ENCODE results near the gene PDE4A. TPM values are rescaled to one million over a fixed set of nuclear protein-coding genes. Genes with fewer than 3 reads are reported as not detected.

The PDE4A gene
- total RNA-seq, 4 donors from 2014 or later: 3.3 to 7.2 (median 5.1) TPM

DNA sequence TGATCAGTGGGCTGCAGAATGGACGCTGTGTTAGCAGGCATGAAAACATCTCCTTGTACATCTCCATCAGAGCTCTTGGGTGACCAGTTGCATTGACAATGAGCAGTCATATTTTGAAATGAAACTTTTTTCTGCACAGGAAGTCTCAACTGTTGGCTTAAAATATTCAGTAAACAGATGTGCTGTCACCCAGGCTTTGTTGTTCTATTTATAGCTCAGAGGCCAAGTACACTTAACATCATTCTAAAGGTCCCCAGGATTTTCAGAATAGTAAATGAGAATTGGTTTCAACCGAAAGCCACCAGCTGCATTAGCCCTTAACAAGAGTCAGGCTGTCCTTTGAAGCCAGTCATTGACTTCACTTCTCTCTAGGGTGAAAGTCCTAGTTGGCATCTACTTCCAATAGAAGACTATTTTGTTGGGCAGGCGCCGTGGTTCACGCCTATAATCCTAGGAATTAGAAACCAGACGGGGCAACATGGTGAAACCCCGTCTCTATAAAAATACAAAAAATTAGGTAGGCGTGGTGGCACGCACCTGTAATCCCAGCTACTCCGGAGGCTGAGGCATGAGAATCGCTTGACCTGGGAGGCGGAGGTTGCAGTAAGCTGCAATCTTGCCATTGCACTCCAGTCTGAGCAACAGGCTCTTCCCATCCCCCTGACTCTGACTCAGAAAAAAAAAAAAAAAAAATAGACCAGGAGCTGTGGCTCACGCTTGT, 7.9 kb upstream of the PDE4A start:
- Histone ChIP-seq H3K27me3 (peaks cover 0 to under 1% of the 10 kb centered on the region in 2 donors), H3K4me1 (peaks cover 0 to 35% (median 23%) of the 10 kb centered on the region in 4 donors), H3K27ac (peak overlapping the region; percentile 52 to 76 (median 74)), H3K36me3 (no peaks in the 10 kb centered on the region), H3K9me3 (no peaks in the 10 kb centered on the region), H3K4me3 (no peak overlapping the region)
- no peak for DNase-seq
- no peak for TF ChIP-seq POLR2A (IDR thresholded peaks at IDR 0.05)
- TF ChIP-seq, protein P1, sequence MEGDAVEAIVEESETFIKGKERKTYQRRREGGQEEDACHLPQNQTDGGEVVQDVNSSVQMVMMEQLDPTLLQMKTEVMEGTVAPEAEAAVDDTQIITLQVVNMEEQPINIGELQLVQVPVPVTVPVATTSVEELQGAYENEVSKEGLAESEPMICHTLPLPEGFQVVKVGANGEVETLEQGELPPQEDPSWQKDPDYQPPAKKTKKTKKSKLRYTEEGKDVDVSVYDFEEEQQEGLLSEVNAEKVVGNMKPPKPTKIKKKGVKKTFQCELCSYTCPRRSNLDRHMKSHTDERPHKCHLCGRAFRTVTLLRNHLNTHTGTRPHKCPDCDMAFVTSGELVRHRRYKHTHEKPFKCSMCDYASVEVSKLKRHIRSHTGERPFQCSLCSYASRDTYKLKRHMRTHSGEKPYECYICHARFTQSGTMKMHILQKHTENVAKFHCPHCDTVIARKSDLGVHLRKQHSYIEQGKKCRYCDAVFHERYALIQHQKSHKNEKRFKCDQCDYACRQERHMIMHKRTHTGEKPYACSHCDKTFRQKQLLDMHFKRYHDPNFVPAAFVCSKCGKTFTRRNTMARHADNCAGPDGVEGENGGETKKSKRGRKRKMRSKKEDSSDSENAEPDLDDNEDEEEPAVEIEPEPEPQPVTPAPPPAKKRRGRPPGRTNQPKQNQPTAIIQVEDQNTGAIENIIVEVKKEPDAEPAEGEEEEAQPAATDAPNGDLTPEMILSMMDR (IDR thresholded peaks at IDR 0.05): no peak

DNA sequence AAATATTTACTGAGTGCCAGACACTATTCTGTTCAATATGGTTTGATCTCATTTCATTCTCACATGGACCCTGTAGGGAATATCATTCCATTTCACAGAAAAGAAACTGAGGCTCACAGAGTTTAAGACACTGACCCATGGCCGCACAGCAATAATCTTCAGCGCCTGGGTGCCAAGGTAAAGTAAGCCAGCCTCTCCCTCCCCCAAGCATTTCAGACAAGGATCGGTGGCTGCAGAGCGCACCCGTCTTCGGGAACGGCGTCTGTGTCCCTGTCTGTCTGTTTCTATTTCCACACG, 4.3 kb upstream of the PDE4A start:
- H3K36me3 ChIP-seq: no peaks in the 10 kb centered on the region
- DNase-seq: no peak
- peak overlapping the region; percentile 37 to 55 (median 53) for H3K4me3 ChIP-seq
- H3K9me3 ChIP-seq: no peaks in the 10 kb centered on the region
- H3K4me1 ChIP-seq: peaks cover 0 to 42% (median 39%) of the 10 kb centered on the region in 4 donors
- no peak for TF ChIP-seq POLR2A (IDR thresholded peaks at IDR 0.05)
- TF ChIP-seq, protein P1 (IDR thresholded peaks at IDR 0.05): no peak
- H3K27ac ChIP-seq: peak overlapping the region in 3 of 4 donors; percentile 32 to 64 (median 36)
- H3K27me3 ChIP-seq: peaks cover 0 to 36% of the 10 kb centered on the region in 2 donors

DNA sequence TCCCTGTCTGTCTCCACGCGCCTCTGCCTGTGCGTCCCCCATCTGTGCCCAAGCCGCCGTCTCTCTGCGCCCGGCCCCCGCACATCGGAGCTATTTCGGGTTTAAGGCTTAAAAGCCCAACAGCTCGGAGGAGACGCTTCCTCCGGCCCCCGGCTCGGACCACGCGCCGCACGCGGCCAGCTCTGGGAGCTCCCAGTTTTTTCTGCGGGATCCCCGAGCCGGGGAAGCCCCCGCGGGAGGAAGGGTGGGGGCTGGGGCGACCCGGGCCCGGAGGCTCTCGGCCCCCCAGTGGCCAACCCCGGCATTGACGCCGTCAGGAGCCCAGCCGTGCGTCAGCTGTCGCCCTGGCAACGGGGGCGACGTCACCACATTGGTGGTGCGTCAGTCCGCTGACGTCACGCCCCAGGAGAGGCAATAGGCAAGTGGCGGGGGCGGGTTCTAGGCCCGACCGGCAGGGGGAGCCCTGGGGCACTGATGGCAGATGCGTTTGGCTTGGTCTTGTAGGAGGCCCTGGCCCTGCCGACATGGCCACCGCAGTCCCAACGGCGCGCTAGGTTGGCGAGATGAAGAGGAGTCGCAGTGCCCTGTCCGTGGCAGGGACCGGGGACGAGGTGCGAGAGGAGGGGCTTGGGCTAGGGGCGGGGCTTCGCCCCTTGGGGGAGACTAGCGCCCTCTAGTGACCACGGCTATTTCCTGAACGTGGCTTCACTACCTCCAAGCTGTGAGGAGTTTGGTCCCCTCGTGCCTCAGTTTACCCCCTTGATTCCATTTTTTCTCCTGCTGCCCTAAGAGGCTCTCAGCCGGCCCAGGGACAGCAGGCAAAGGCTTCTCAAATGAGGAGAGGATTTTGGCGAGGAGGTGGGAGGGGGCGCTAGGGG, 3.7 kb upstream of the PDE4A start:
- Histone ChIP-seq H3K27ac (peak overlapping the region in 3 of 4 donors; percentile 32 to 64 (median 36)), H3K4me1 (peaks cover 0 to 45% (median 41%) of the 10 kb centered on the region in 4 donors), H3K27me3 (peaks cover 0 to 42% of the 10 kb centered on the region in 2 donors), H3K4me3 (peak overlapping the region; percentile 37 to 55 (median 53)), H3K9me3 (no peaks in the 10 kb centered on the region), H3K36me3 (no peaks in the 10 kb centered on the region)
- peak; percentile 80 to 92 (median 88) for DNase-seq
- TF ChIP-seq POLR2A (IDR thresholded peaks at IDR 0.05): no peak
- TF ChIP-seq, protein P1 (IDR thresholded peaks at IDR 0.05): peak; percentile 68 to 92 (median 76)

DNA sequence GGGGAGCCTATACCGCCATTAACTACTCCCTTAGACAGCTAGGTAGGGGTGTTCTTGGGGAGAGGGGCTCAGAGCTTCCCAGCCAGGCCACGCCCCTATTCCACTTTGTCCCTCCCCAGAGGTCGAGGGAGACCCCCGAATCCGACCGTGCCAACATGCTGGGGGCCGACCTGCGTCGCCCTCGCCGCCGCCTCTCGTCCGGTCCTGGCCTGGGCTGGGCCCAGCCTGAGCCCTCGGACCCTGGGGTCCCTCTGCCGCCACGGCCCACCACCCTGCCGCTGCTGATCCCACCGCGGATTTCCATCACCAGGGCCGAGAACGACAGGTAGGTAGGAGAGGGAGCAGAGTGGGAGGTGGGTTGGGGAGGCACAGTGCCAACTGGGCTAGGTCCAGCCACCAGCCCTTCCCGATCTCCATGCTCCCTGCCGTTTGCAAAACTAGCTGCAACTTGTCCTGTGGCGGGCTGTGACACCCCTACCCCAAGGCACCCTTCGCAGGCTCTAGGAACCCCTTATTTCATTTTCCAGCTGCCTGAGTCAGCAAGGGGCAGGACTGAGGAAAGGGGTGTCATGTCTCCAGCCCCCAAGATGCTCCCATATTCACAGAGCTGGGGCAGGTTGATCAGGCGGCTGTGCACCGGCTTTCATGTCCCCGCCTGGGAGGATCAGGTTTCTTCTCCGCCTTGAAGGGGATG, 2.6 kb upstream of the PDE4A start:
- H3K27me3 ChIP-seq: peaks cover 0 to 51% of the 10 kb centered on the region in 2 donors
- no peak overlapping the region for H3K4me3 ChIP-seq

DNA sequence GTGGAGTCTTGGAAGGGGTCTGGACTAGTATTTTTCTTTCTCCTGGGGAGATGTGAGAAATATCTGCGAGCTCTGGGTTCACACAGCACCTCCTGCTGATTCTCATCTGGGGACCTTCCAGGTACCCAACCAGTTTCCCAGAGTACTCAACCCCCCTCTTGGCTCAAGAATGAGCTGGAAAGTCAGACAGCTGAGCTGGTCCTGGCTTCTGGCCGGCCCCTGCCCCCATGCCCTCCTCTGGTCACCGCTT, 2.2 kb upstream of the PDE4A start:
- DNase-seq: no peak
- no peak overlapping the region for H3K27ac ChIP-seq
- TF ChIP-seq POLR2A (IDR thresholded peaks at IDR 0.05): no peak
- TF ChIP-seq, protein P1 (IDR thresholded peaks at IDR 0.05): no peak
- peaks cover 0 to 45% (median 36%) of the 10 kb centered on the region in 4 donors for H3K4me1 ChIP-seq
- H3K36me3 ChIP-seq: no peaks in the 10 kb centered on the region
- no peak overlapping the region for H3K4me3 ChIP-seq
- no peaks in the 10 kb centered on the region for H3K9me3 ChIP-seq
- peaks cover 0 to 51% of the 10 kb centered on the region in 2 donors for H3K27me3 ChIP-seq

More for the DNA sequence above, 2.6 kb upstream of the PDE4A start:
- DNase-seq: no peak
- Histone ChIP-seq H3K27ac (no peak overlapping the region), H3K4me1 (peaks cover 0 to 45% (median 36%) of the 10 kb centered on the region in 4 donors), H3K9me3 (no peaks in the 10 kb centered on the region), H3K36me3 (no peaks in the 10 kb centered on the region)
- no peak for TF ChIP-seq POLR2A (IDR thresholded peaks at IDR 0.05)
- TF ChIP-seq, protein P1 (IDR thresholded peaks at IDR 0.05): no peak
